ENCODE data around the gene SLC44A5. TPM values are rescaled to one million over a fixed set of nuclear protein-coding genes. Genes with fewer than 3 reads are reported as not detected.
"Not testable (repeated sequence)": the region's sequence is repeated elsewhere in the genome, so short reads cannot be mapped to it uniquely, and the experiment has no call there.

SLC44A5 gene
- total and polyA plus RNA-seq, 2 donors (not counting 1 experiment from before 2014, with no cell fraction given) = 2.8 to 4.2 TPM

- 78% methylated on average over 5 of the region's 5 CpGs for WGBS (ENCODE audit: insufficient coverage)
- H4K20me1 ChIP-seq (ENCODE audit: control insufficient read depth, insufficient read depth, low read length, poor library complexity, severe bottlenecking); ATAC-seq (ENCODE audit: low read depth); DNase-seq; POLR2A ChIA-PET; intact Hi-C loops (cut with micrococcal nuclease); H3K4me1 ChIP-seq (ENCODE audit: control insufficient read depth in 2 of 2, insufficient read depth in 2 of 2, low read length in 2 of 2); H3K4me2 ChIP-seq (replicated peaks; ENCODE audit: low read depth, low read length, poor library complexity, severe bottlenecking); CTCF ChIA-PET; H3K27me3 ChIP-seq (replicated peaks in 1 of 4; ENCODE audit: control extremely low read depth in 1 of 4, control insufficient read depth in 3 of 4, insufficient read depth in 4 of 4, low read length in 3 of 4); H3K4me3 Mint-ChIP-seq; H3K27me3 Mint-ChIP-seq; H3K36me3 ChIP-seq (replicated peaks in 1 of 2; ENCODE audit: control extremely low read depth in 1 of 2, control insufficient read depth in 1 of 2, extremely low read depth in 1 of 2, insufficient read depth in 2 of 2, low read length in 1 of 2); H3K9ac ChIP-seq (ENCODE audit: low read length); H3K4me3 ChIP-seq (ENCODE audit: control extremely low read depth in 1 of 5, extremely low read depth in 1 of 5, insufficient read depth in 1 of 5, low read depth in 2 of 5, low read length in 4 of 5); H3K79me2 ChIP-seq (ENCODE audit: control insufficient read depth, insufficient read depth, low read length); H3K9me3 ChIP-seq (ENCODE audit: control extremely low read depth in 1 of 3, control insufficient read depth in 2 of 3, insufficient read depth in 1 of 3, low read length in 2 of 3); H2AFZ ChIP-seq (ENCODE audit: insufficient read depth, low read depth, low read length, poor library complexity, severe bottlenecking); H3K4me1 Mint-ChIP-seq; H3K27ac Mint-ChIP-seq; H3K27ac ChIP-seq (ENCODE audit: low read length in 2 of 2): not testable (repeated sequence)
- H3K9me3 Mint-ChIP-seq (ENCODE audit: insufficient read depth) = peaks cover 18% of the 10 kb centered on the region
These were observed 207.7 kb downstream of the SLC44A5 start for GRCh38 chr1:75403147-75403646.

- Histone ChIP-seq H3K27ac (ENCODE audit: low read length in 2 of 2) (no peak overlapping the region), H2AFZ (ENCODE audit: insufficient read depth, low read depth, low read length, poor library complexity, severe bottlenecking) (no peak overlapping the region), H3K27me3 (replicated peaks in 1 of 4; ENCODE audit: control extremely low read depth in 1 of 4, control insufficient read depth in 3 of 4, insufficient read depth in 4 of 4, low read length in 3 of 4) (no peaks in the 10 kb centered on the region), H3K9me3 (ENCODE audit: control extremely low read depth in 1 of 3, control insufficient read depth in 2 of 3, insufficient read depth in 1 of 3, low read length in 2 of 3) (no peaks in the 10 kb centered on the region), H3K4me1 (ENCODE audit: control insufficient read depth in 2 of 2, insufficient read depth in 2 of 2, low read length in 2 of 2) (no peaks in the 10 kb centered on the region), H3K79me2 (ENCODE audit: control insufficient read depth, insufficient read depth, low read length) (no peaks in the 10 kb centered on the region), H3K4me2 (replicated peaks; ENCODE audit: low read depth, low read length, poor library complexity, severe bottlenecking) (no peak overlapping the region), H3K9ac (ENCODE audit: low read length) (no peak overlapping the region), H4K20me1 (ENCODE audit: control insufficient read depth, insufficient read depth, low read length, poor library complexity, severe bottlenecking) (no peaks in the 10 kb centered on the region), H3K36me3 (replicated peaks in 1 of 2; ENCODE audit: control extremely low read depth in 1 of 2, control insufficient read depth in 1 of 2, extremely low read depth in 1 of 2, insufficient read depth in 2 of 2, low read length in 1 of 2) (no peaks in the 10 kb centered on the region), H3K4me3 (ENCODE audit: control extremely low read depth in 1 of 5, extremely low read depth in 1 of 5, insufficient read depth in 1 of 5, low read depth in 2 of 5, low read length in 4 of 5) (no peak overlapping the region)
- DNase-seq (no peak), ATAC-seq (ENCODE audit: low read depth) (no peak)
- no peak overlapping the region for H3K27ac Mint-ChIP-seq
- H3K4me1 Mint-ChIP-seq = peaks cover 9% of the 10 kb centered on the region
- H3K9me3 Mint-ChIP-seq (ENCODE audit: insufficient read depth) = peaks cover 13% of the 10 kb centered on the region
- ChIA-PET CTCF (no interaction called here), POLR2A (no interaction called here)
- H3K27me3 Mint-ChIP-seq = peaks cover 3% of the 10 kb centered on the region
- no CpG with 5 or more reads among the region's 1 CpG for WGBS (ENCODE audit: insufficient coverage)
- no peak for TF ChIP-seq EZH2 (IDR thresholded peaks at IDR 0.05; ENCODE audit: borderline replicate concordance, insufficient read depth, low read depth, low read length, poor library complexity, severe bottlenecking)
- TF ChIP-seq, protein P1, sequence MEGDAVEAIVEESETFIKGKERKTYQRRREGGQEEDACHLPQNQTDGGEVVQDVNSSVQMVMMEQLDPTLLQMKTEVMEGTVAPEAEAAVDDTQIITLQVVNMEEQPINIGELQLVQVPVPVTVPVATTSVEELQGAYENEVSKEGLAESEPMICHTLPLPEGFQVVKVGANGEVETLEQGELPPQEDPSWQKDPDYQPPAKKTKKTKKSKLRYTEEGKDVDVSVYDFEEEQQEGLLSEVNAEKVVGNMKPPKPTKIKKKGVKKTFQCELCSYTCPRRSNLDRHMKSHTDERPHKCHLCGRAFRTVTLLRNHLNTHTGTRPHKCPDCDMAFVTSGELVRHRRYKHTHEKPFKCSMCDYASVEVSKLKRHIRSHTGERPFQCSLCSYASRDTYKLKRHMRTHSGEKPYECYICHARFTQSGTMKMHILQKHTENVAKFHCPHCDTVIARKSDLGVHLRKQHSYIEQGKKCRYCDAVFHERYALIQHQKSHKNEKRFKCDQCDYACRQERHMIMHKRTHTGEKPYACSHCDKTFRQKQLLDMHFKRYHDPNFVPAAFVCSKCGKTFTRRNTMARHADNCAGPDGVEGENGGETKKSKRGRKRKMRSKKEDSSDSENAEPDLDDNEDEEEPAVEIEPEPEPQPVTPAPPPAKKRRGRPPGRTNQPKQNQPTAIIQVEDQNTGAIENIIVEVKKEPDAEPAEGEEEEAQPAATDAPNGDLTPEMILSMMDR (IDR thresholded peaks at IDR 0.05) = no peak
- no peak overlapping the region for H3K4me3 Mint-ChIP-seq
- intact Hi-C loops (cut with micrococcal nuclease) = no loop called here
These were observed 210.2 kb downstream of the SLC44A5 start for GRCh38 chr1:75400716-75401115.
